K562 (cell line): ENCODE data around the gene DNAH10.

ENCODE experiments used
- CTCF ChIP-seq, 3 experiments: IDR thresholded peaks in 2 of 3; conservative IDR thresholded peaks in 1 of 3; 2 replicates each; pipeline ENCODE4 v1.5.1; 2011 to 2012; ENCODE audit warnings: low read length in 3 of 3, mild to moderate bottlenecking in 3 of 3, control low read depth in 2 of 3, improper control_type of control experiment in 1 of 3, inconsistent platforms in 1 of 3, low read depth in 1 of 3, mixed read lengths in 1 of 3, moderate library complexity in 1 of 3; ENCODE audit not compliant: insufficient read depth in 2 of 3
- ELF1 ChIP-seq: fragments of 200-800 bp; sonication (Bioruptor generic); IDR thresholded peaks from 2 replicates; pipeline ENCODE4 v1.6.1; 2016; ENCODE audit warnings: missing genetic modification characterization, missing compliant biosample characterization
- ETV5 ChIP-seq: sonication (generic); formaldehyde crosslinking; IDR thresholded peaks from 2 replicates; pipeline ENCODE4 v1.4.0; 2020; ENCODE audit warnings: low read depth, mild to moderate bottlenecking, missing genetic modification reagents
- HMGXB4 ChIP-seq: sonication (generic); formaldehyde crosslinking; IDR thresholded peaks from 2 replicates; pipeline ENCODE4 v1.8.1; 2023; ENCODE audit warnings: mild to moderate bottlenecking, missing genetic modification reagents
- MAX ChIP-seq: sonication (generic); formaldehyde crosslinking; IDR thresholded peaks from 2 replicates; pipeline ENCODE4 v1.9.0; 2022; ENCODE audit warnings: mild to moderate bottlenecking, missing genetic modification reagents
- MAZ ChIP-seq, 2 experiments: fragments of 450-650 bp in 1 of 2; sonication (generic) in 1 of 2; formaldehyde crosslinking; IDR thresholded peaks in 1 of 2; conservative IDR thresholded peaks in 1 of 2; 2 replicates each; pipeline versions ENCODE4 v1.4.0 to v1.5.0; 2020; ENCODE audit warnings: mild to moderate bottlenecking in 1 of 2, missing genetic modification reagents in 1 of 2
- POLR3A ChIP-seq: IDR thresholded peaks from 2 replicates; pipeline ENCODE4 v1.6.1; 2011; ENCODE audit warnings: borderline replicate concordance, mild to moderate bottlenecking, moderate library complexity; ENCODE audit not compliant: insufficient read length, insufficient read depth; ENCODE audit errors: extremely low read depth
- RAD51 ChIP-seq: fragments of 450-650 bp; IDR thresholded peaks from 2 replicates; pipeline ENCODE4 v1.7.1; 2016; ENCODE audit warnings: low read depth, mild to moderate bottlenecking, borderline replicate concordance
- RBM39 ChIP-seq: fragments of 200-400 bp; formaldehyde crosslinking; optimal IDR thresholded peaks from 2 replicates; pipeline ENCODE3; 2018; ENCODE audit warnings: low read depth, low read length
- SETDB1 ChIP-seq: IDR thresholded peaks from one replicate; pipeline ENCODE4 v1.6.1; 2012; ENCODE audit warnings: low read length, control low read depth, inconsistent platforms
- XRCC4 ChIP-seq: IDR thresholded peaks from one replicate; pipeline ENCODE4 v1.6.1; 2011; ENCODE audit not compliant: insufficient read depth, insufficient read length; ENCODE audit errors: extremely low read depth
- ZC3H8 ChIP-seq: fragments of 450-650 bp; IDR thresholded peaks from 2 replicates; pipeline ENCODE4 v1.6.1; 2017

- no peak for TF ChIP-seq ZC3H8
- TF ChIP-seq MAZ (CRISPR knock-in tag; conservative IDR thresholded peaks at IDR 0.05 in 1 of 2, IDR thresholded peaks at IDR 0.05 in 1 of 2): no peak
- TF ChIP-seq ETV5: no peak
- TF ChIP-seq RAD51: no peak
- no peak for TF ChIP-seq ELF1 (tag)
- TF ChIP-seq CTCF (IDR thresholded peaks at IDR 0.05 in 2 of 3, conservative IDR thresholded peaks at IDR 0.05 in 1 of 3; ENCODE audit: insufficient read depth in 2 of 3, low read depth in 1 of 3, low read length in 3 of 3): no peak
- no peak for TF ChIP-seq MAX (CRISPR knock-in tag)
- TF ChIP-seq POLR3A: no peak
- no peak for TF ChIP-seq XRCC4
- no peak for TF ChIP-seq SETDB1
- no peak for TF ChIP-seq RBM39
- no peak for TF ChIP-seq HMGXB4 (CRISPR knock-in tag)
Measured at GRCh38 chr12:123954647-123955350, 192.7 kb downstream of the DNAH10 start.
